Activated T-helper 17 cell treated with anti-CD3 and anti-CD28 coated beads, Interleukin-2, amount 50 U/mL, for 72 hours (primary cell): ENCODE results near the gene COPE. TPM values are rescaled to one million over a fixed set of nuclear protein-coding genes. Genes with fewer than 3 reads are reported as not detected.
"Not testable (repeated sequence)": the region's sequence is repeated elsewhere in the genome, so short reads cannot be mapped to it uniquely, and the experiment has no call there.

ENCODE experiments used
- ATAC-seq: fragments of 150-1000 bp; cut with Tn5 transposase; replicated peaks from 2 replicates; pipeline ENCODE4 v1.10.0; 2021; ENCODE audit warnings: mild to moderate bottlenecking, moderate library complexity
- H3K27ac Mint-ChIP-seq: one replicate; pipeline ENCODE4 v1.8.0; 2022; ENCODE audit warnings: mixed read lengths
- H3K27me3 Mint-ChIP-seq: one replicate; pipeline ENCODE4 v1.8.0; 2022; ENCODE audit warnings: mixed read lengths
- H3K36me3 Mint-ChIP-seq: one replicate; pipeline ENCODE4 v1.8.0; 2022; ENCODE audit warnings: low read depth, mild to moderate bottlenecking, mixed read lengths
- H3K4me1 Mint-ChIP-seq: one replicate; pipeline ENCODE4 v1.8.0; 2022; ENCODE audit warnings: mixed read lengths
- H3K4me3 Mint-ChIP-seq: one replicate; pipeline ENCODE4 v1.8.0; 2022; ENCODE audit warnings: mild to moderate bottlenecking, mixed read lengths
- H3K9me3 Mint-ChIP-seq: one replicate; pipeline ENCODE4 v1.8.0; 2022; ENCODE audit warnings: mixed read lengths
- total RNA-seq, 2 donors: library from RNA; stranded (reverse); gene quantifications; one replicate each; pipeline ENCODE4 v1.2.3, GENCODE V29; 2022

The COPE gene
- total RNA-seq, 2 donors from 2014 or later, result 166 to 171 TPM

- ATAC-seq, result no peak
- Mint-ChIP-seq H3K4me1 (no peaks in the 10 kb centered on the region), H3K9me3 (no peaks in the 10 kb centered on the region), H3K27ac (no peak overlapping the region), H3K4me3 (no peak overlapping the region), H3K36me3 (peaks cover 60% of the 10 kb centered on the region), H3K27me3 (no peaks in the 10 kb centered on the region)
These were observed 12.3 kb downstream of the COPE start for GRCh38 chr19:18906605-18907519.

- ATAC-seq, result no peak
- Mint-ChIP-seq H3K36me3 (peaks cover 62% of the 10 kb centered on the region), H3K9me3 (no peaks in the 10 kb centered on the region), H3K27ac (no peak overlapping the region), H3K27me3 (no peaks in the 10 kb centered on the region), H3K4me3 (no peak overlapping the region), H3K4me1 (no peaks in the 10 kb centered on the region)
These were observed 13.5 kb downstream of the COPE start for GRCh38 chr19:18905513-18906236.

GRCh38 chr19:18905058-18905456, 14.1 kb downstream of the COPE start:
- no peaks in the 10 kb centered on the region for H3K9me3 Mint-ChIP-seq

GRCh38 chr19:18904334-18905057, 14.7 kb downstream of the COPE start:
- Mint-ChIP-seq H3K9me3 (no peaks in the 10 kb centered on the region), H3K4me1 (no peaks in the 10 kb centered on the region), H3K27ac (no peak overlapping the region), H3K36me3 (peaks cover 62% of the 10 kb centered on the region), H3K27me3 (no peaks in the 10 kb centered on the region), H3K4me3 (no peak overlapping the region)
- ATAC-seq, result no peak

More at GRCh38 chr19:18905058-18905456, 14.1 kb downstream of the COPE start:
- Mint-ChIP-seq H3K27me3 (no peaks in the 10 kb centered on the region), H3K27ac (no peak overlapping the region), H3K36me3 (peaks cover 62% of the 10 kb centered on the region), H3K4me1 (no peaks in the 10 kb centered on the region), H3K4me3 (no peak overlapping the region)
- no peak for ATAC-seq

GRCh38 chr19:18903156-18904037, 15.8 kb downstream of the COPE start:
- H3K4me3 Mint-ChIP-seq, result no peak overlapping the region
- H3K9me3 Mint-ChIP-seq, result no peaks in the 10 kb centered on the region
- H3K4me1 Mint-ChIP-seq, result no peaks in the 10 kb centered on the region
- no peaks in the 10 kb centered on the region for H3K27me3 Mint-ChIP-seq
- peaks cover 57% of the 10 kb centered on the region for H3K36me3 Mint-ChIP-seq
- no peak overlapping the region for H3K27ac Mint-ChIP-seq
- no peak for ATAC-seq

GRCh38 chr19:18902519-18902918, 16.7 kb downstream of the COPE start:
- not testable (repeated sequence) for H3K4me3 Mint-ChIP-seq, H3K27ac Mint-ChIP-seq, H3K4me1 Mint-ChIP-seq, H3K27me3 Mint-ChIP-seq, ATAC-seq, H3K9me3 Mint-ChIP-seq
- peaks cover 53% of the 10 kb centered on the region for H3K36me3 Mint-ChIP-seq

- Mint-ChIP-seq H3K4me1 (peaks cover 6% of the 10 kb centered on the region), H3K9me3 (no peaks in the 10 kb centered on the region), H3K27ac (no peak overlapping the region), H3K4me3 (no peak overlapping the region), H3K36me3 (peaks cover 56% of the 10 kb centered on the region), H3K27me3 (peaks cover 8% of the 10 kb centered on the region)
- ATAC-seq, result no peak
These were observed 17.7 kb downstream of the COPE start for GRCh38 chr19:18901491-18901890.

GRCh38 chr19:18900700-18901481, 18.3 kb downstream of the COPE start:
- Mint-ChIP-seq H3K36me3 (peaks cover 51% of the 10 kb centered on the region), H3K27me3 (peaks cover 10% of the 10 kb centered on the region), H3K4me1 (peaks cover 6% of the 10 kb centered on the region), H3K9me3 (no peaks in the 10 kb centered on the region), H3K27ac (no peak overlapping the region), H3K4me3 (no peak overlapping the region)
- ATAC-seq, result no peak

- H3K4me1 Mint-ChIP-seq, result peaks cover 6% of the 10 kb centered on the region
- peaks cover 10% of the 10 kb centered on the region for H3K27me3 Mint-ChIP-seq
- H3K36me3 Mint-ChIP-seq, result peaks cover 43% of the 10 kb centered on the region
- no peaks in the 10 kb centered on the region for H3K9me3 Mint-ChIP-seq
- no peak for ATAC-seq
- no peak overlapping the region for H3K4me3 Mint-ChIP-seq
- no peak overlapping the region for H3K27ac Mint-ChIP-seq
These were observed 19.3 kb downstream of the COPE start for GRCh38 chr19:18899624-18900560.

- no peak overlapping the region for H3K27ac Mint-ChIP-seq
- H3K4me1 Mint-ChIP-seq, result peaks cover 6% of the 10 kb centered on the region
- ATAC-seq, result no peak
- H3K27me3 Mint-ChIP-seq, result peaks cover 12% of the 10 kb centered on the region
- H3K9me3 Mint-ChIP-seq, result no peaks in the 10 kb centered on the region
- H3K4me3 Mint-ChIP-seq, result no peak overlapping the region
- H3K36me3 Mint-ChIP-seq, result peaks cover 39% of the 10 kb centered on the region
These were observed 20.4 kb downstream of the COPE start for GRCh38 chr19:18898607-18899408.

- peaks cover 6% of the 10 kb centered on the region for H3K4me1 Mint-ChIP-seq
- ATAC-seq, result no peak
- peaks cover 13% of the 10 kb centered on the region for H3K27me3 Mint-ChIP-seq
- H3K27ac Mint-ChIP-seq, result no peak overlapping the region
- no peaks in the 10 kb centered on the region for H3K9me3 Mint-ChIP-seq
- no peak overlapping the region for H3K4me3 Mint-ChIP-seq
- H3K36me3 Mint-ChIP-seq, result peaks cover 39% of the 10 kb centered on the region
These were observed 21.0 kb downstream of the COPE start for GRCh38 chr19:18898081-18898606.
